ENCODE measurements around the gene APOL1. TPM values are rescaled to one million over a fixed set of nuclear protein-coding genes. Genes with fewer than 3 reads are reported as not detected.

The APOL1 gene
- total and polyA plus RNA-seq, 9 of the 15 experiments (the other 6 are each of a cell fraction or from before 2014, with no cell fraction given): 2.5 to 9.7 (median 5.6) TPM

- H3K27me3 ChIP-seq (ENCODE audit: control insufficient read depth in 2 of 2, insufficient read depth in 2 of 2, low read length in 2 of 2): no peaks in the 10 kb centered on the region
- H3K9ac ChIP-seq (ENCODE audit: insufficient read depth in 1 of 2, low read depth in 2 of 2, low read length in 2 of 2): no peak overlapping the region; a peak in 1 of 4 replicates
- FAIRE-seq (no peak), DNase-seq (ENCODE audit: extremely low read depth in 1 of 4, low spot score in 3 of 4) (no peak), ATAC-seq (no peak)
- no peak overlapping the region for H3K27ac ChIP-seq (ENCODE audit: extremely low read depth, low read depth, low read length)
- H2AFZ ChIP-seq (ENCODE audit: low read depth, low read length): no peak overlapping the region
- no peaks in the 10 kb centered on the region; the same call in 1 of the 2 replicates for H4K20me1 ChIP-seq (replicated peaks; ENCODE audit: control insufficient read depth, insufficient read depth, low read length)
- no peak overlapping the region for H3K4me2 ChIP-seq (ENCODE audit: insufficient read depth, low read length)
- in situ Hi-C loops (cut with MboI): loop anchor here (5.0 kb wide), 1 partner anchor 169 kb away; no protein-coding TSS in a partner anchor
- H3K4me3 ChIP-seq: no peak overlapping the region
- WGBS (ENCODE audit: insufficient coverage, low coverage, missing lambda C conversion rate): 95% methylated on average over 4 of the region's 8 CpGs
- no peaks in the 10 kb centered on the region for H3K9me3 ChIP-seq (replicated peaks; ENCODE audit: control insufficient read depth, insufficient read depth, low read depth, low read length)
- intact Hi-C loops (cut with micrococcal nuclease): no loop called here
- no TSS peak for BruUV-seq (replicated peaks)
- H3K36me3 ChIP-seq (ENCODE audit: control insufficient read depth, insufficient read depth, low read length): peaks cover 92% of the 10 kb centered on the region; the same call in 2 of the 3 replicates
- TF ChIP-seq JUN (IDR thresholded peaks at IDR 0.05; ENCODE audit: borderline replicate concordance, low read depth, low read length) (no peak), JUN (CRISPR knock-in tag; IDR thresholded peaks at IDR 0.05; ENCODE audit: borderline replicate concordance) (no peak), SREBF2 (CRISPR knock-in tag; IDR thresholded peaks at IDR 0.05) (no peak), VEZF1 (CRISPR knock-in tag; IDR thresholded peaks at IDR 0.05) (no peak), SIN3B (IDR thresholded peaks at IDR 0.05; ENCODE audit: low read depth) (no peak), ZNF41 (CRISPR knock-in tag; conservative IDR thresholded peaks at IDR 0.05) (no peak), CREM (IDR thresholded peaks at IDR 0.05; ENCODE audit: low read depth) (no peak), KAT2B (IDR thresholded peaks at IDR 0.05; ENCODE audit: low read depth, low read length) (no peak), ADNP (tag; IDR thresholded peaks at IDR 0.05) (no peak)
- no peaks in the 10 kb centered on the region for H3K79me2 ChIP-seq (ENCODE audit: control insufficient read depth, insufficient read depth, low read length)
- no peaks in the 10 kb centered on the region for H3K9me1 ChIP-seq (ENCODE audit: control insufficient read depth, insufficient read depth, low read length)
- ChIA-PET CTCF (ENCODE audit: low intra/inter-chr PET ratio) (no interaction called here), POLR2A (interaction anchor here (0.7 kb wide), 2 partner anchors 12 to 197 kb away, joined by 3 read pairs; no protein-coding TSS in a partner anchor)
- no peaks in the 10 kb centered on the region; a peak in 1 of 5 replicates for H3K4me1 ChIP-seq (replicated peaks in 1 of 2; ENCODE audit: control insufficient read depth in 2 of 2, insufficient read depth in 2 of 2, low read length in 2 of 2)
Observed at GRCh38 chr22:36298118-36298517, 45.2 kb downstream of the APOL1 start.

Data from K562 (cell line).